Measurements from ENCODE around the gene NCOA1. TPM values are rescaled to one million over a fixed set of nuclear protein-coding genes. Genes with fewer than 3 reads are reported as not detected.

Gene NCOA1
- total and polyA plus RNA-seq, 10 of the 15 experiments (the other 5 are each of a cell fraction or from before 2014, with no cell fraction given) = 1.8 to 35.6 (median 6.1) TPM

GRCh38 chr2:24576146-24576545, 85.1 kb downstream of the NCOA1 start:
- Histone ChIP-seq H2AFZ (ENCODE audit: control insufficient read depth, low read depth, low read length) (no peak overlapping the region), H3K36me3 (ENCODE audit: control insufficient read depth in 2 of 2, insufficient read depth in 2 of 2, low read length in 1 of 2) (peaks cover 0 to 3% of the 10 kb centered on the region in 2 experiments; a peak in 1 of 4 replicates), H3K9ac (ENCODE audit: control insufficient read depth, insufficient read depth, low read length) (no peak overlapping the region), H3K79me2 (ENCODE audit: control insufficient read depth, insufficient read depth, low read length) (peaks cover 17% of the 10 kb centered on the region), H3K4me1 (ENCODE audit: control insufficient read depth, insufficient read depth, low read length) (peaks cover 43% of the 10 kb centered on the region), H3K4me2 (ENCODE audit: control insufficient read depth, insufficient read depth) (peak overlapping the region; percentile 92), H4K20me1 (ENCODE audit: control insufficient read depth, insufficient read depth) (no peaks in the 10 kb centered on the region), H3K4me3 (0 out of 2 replicates have a peak overlapping the region, but pooled peaks have one; percentile 4), H3K27me3 (replicated peaks in 1 of 2; ENCODE audit: control insufficient read depth in 2 of 2, insufficient read depth in 2 of 2, low read length in 1 of 2) (no peaks in the 10 kb centered on the region), H3K9me3 (replicated peaks; ENCODE audit: control insufficient read depth, insufficient read depth, low read length) (peaks cover 1% of the 10 kb centered on the region; the same call in 2 of the 3 replicates), H3K27ac (ENCODE audit: control insufficient read depth, insufficient read depth) (peak overlapping the region; percentile 49)
- in situ Hi-C loops (cut with MboI) (no loop called here), intact Hi-C loops (cut with micrococcal nuclease; ENCODE audit: unreplicated experiment) (loop anchor here (1.0 to 5.0 kb wide), 3 partner anchors 67 to 154 kb away; partner anchors contain the start of gene NCOA1)
- FAIRE-seq = no peak
- peak; percentile 41 for ATAC-seq
- TF ChIP-seq ZZZ3 (IDR thresholded peaks at IDR 0.05; ENCODE audit: control insufficient read depth, insufficient read length, low read depth) = no peak
- no peak for TF ChIP-seq ELK1 (IDR thresholded peaks at IDR 0.05; ENCODE audit: low read depth, low read length)
- no peak for TF ChIP-seq KLF5 (IDR thresholded peaks at IDR 0.05; ENCODE audit: partially characterized antibody)
- no TSS peak for BruUV-seq (replicated peaks)
- ChIA-PET CTCF (interaction anchor here (0.7 kb wide), 1 partner anchor 473 kb away, joined by 4 read pairs; no protein-coding TSS in a partner anchor), SMC1A (ENCODE audit: uncharacterized antibody, unreplicated experiment) (interaction anchor here (0.7 to 5.9 kb wide), 4 partner anchors 9 to 81 kb away, joined by 3 to 45 read pairs (median 4); no protein-coding TSS in a partner anchor), RAD21 (ENCODE audit: unreplicated experiment) (interaction anchor here (1.6 to 3.0 kb wide), 2 partner anchors 10 to 11 kb away, joined by 5 to 26 read pairs; no protein-coding TSS in a partner anchor), POLR2A (no interaction called here)
- no peak for DNase-seq (ENCODE audit: low read depth, low spot score)

GRCh38 chr2:24576617-24577016, 85.6 kb downstream of the NCOA1 start:
- Histone ChIP-seq H3K27me3 (replicated peaks in 1 of 2; ENCODE audit: control insufficient read depth in 2 of 2, insufficient read depth in 2 of 2, low read length in 1 of 2) (no peaks in the 10 kb centered on the region), H3K9ac (ENCODE audit: control insufficient read depth, insufficient read depth, low read length) (no peak overlapping the region), H3K36me3 (ENCODE audit: control insufficient read depth in 2 of 2, insufficient read depth in 2 of 2, low read length in 1 of 2) (peaks cover 0 to 4% of the 10 kb centered on the region in 2 experiments; a peak in 1 of 4 replicates), H4K20me1 (ENCODE audit: control insufficient read depth, insufficient read depth) (no peaks in the 10 kb centered on the region), H3K4me3 (0 out of 2 replicates have a peak overlapping the region, but pooled peaks have one; percentile 4), H3K9me3 (replicated peaks; ENCODE audit: control insufficient read depth, insufficient read depth, low read length) (peaks cover 4% of the 10 kb centered on the region; the same call in 2 of the 3 replicates), H3K79me2 (ENCODE audit: control insufficient read depth, insufficient read depth, low read length) (peaks cover 20% of the 10 kb centered on the region), H3K4me1 (ENCODE audit: control insufficient read depth, insufficient read depth, low read length) (peaks cover 47% of the 10 kb centered on the region), H2AFZ (ENCODE audit: control insufficient read depth, low read depth, low read length) (no peak overlapping the region), H3K4me2 (ENCODE audit: control insufficient read depth, insufficient read depth) (peak overlapping the region; percentile 92), H3K27ac (ENCODE audit: control insufficient read depth, insufficient read depth) (peak overlapping the region; percentile 49)
- ChIA-PET SMC1A (ENCODE audit: uncharacterized antibody, unreplicated experiment) (interaction anchor here (0.7 to 5.9 kb wide), 7 partner anchors 10 to 81 kb away, joined by 3 to 45 read pairs (median 5); no protein-coding TSS in a partner anchor), POLR2A (interaction anchor here (1.4 to 1.5 kb wide), 2 partner anchors 10 to 61 kb away, joined by 3 to 13 read pairs; no protein-coding TSS in a partner anchor), RAD21 (ENCODE audit: unreplicated experiment) (interaction anchor here (1.4 to 3.0 kb wide), 3 partner anchors 10 to 154 kb away, joined by 4 to 26 read pairs (median 4); no protein-coding TSS in a partner anchor), CTCF (interaction anchor here (1.4 kb wide), 1 partner anchor 9 kb away, joined by 5 read pairs; no protein-coding TSS in a partner anchor)
- in situ Hi-C loops (cut with MboI) = no loop called here
- 0% methylated on average over 1 of the region's 1 CpG for WGBS (ENCODE audit: insufficient coverage, insufficient replicate concordance, low lambda C conversion rate, missing lambda C conversion rate)
- ATAC-seq (peak; percentile 86), DNase-seq (ENCODE audit: low read depth, low spot score) (peak; percentile 66), FAIRE-seq (peak; percentile 31)
- intact Hi-C loops (cut with micrococcal nuclease; ENCODE audit: unreplicated experiment) = loop anchor here (1.0 to 5.0 kb wide), 3 partner anchors 67 to 154 kb away; partner anchors contain the start of gene NCOA1
- BruUV-seq (replicated peaks) = no TSS peak
- TF ChIP-seq ZNF24 (IDR thresholded peaks at IDR 0.05) (peak; percentile 95), IRF4 (IDR thresholded peaks at IDR 0.05; ENCODE audit: low read depth, low read length) (no peak), TCF7 (IDR thresholded peaks at IDR 0.05; ENCODE audit: borderline replicate concordance) (peak; percentile 32; the same call in 1 of the 2 replicates), RUNX3 (IDR thresholded peaks at IDR 0.05; ENCODE audit: low read length) (peak; percentile 67; the same call in 1 of the 2 replicates)

All from GM12878 (cell line).